Left renal cortex interstitium (tissue), 4 donors: ENCODE data around the gene ZBTB45. TPM values are rescaled to one million over a fixed set of nuclear protein-coding genes. Genes with fewer than 3 reads are reported as not detected.
"Not testable (repeated sequence)": the region's sequence is repeated elsewhere in the genome, so short reads cannot be mapped to it uniquely, and the experiment has no call there.

Source experiments
- DNase-seq, 4 donors: peaks; one replicate each; pipeline ENCODE4 v3.0.0-alpha.2; 2013; ENCODE audit warnings: low read depth in 4 of 4, low spot score in 2 of 4, missing footprints in 1 of 4
- polyA plus RNA-seq, 4 donors: library from polyadenylated mRNA; unstranded; fragments of 120-200 nt; gene quantifications; one replicate each; pipeline ENCODE4 v1.2.1, GENCODE V29; 2013; ENCODE audit not compliant: insufficient read length in 4 of 4

Gene ZBTB45
- polyA plus RNA-seq, 4 donors = 9.0 to 18.3 (median 13.5) TPM

GRCh38 chr19:58477130-58477529 is 42.5 kb downstream of the ZBTB45 start:
- DNase-seq = no peak

DNA sequence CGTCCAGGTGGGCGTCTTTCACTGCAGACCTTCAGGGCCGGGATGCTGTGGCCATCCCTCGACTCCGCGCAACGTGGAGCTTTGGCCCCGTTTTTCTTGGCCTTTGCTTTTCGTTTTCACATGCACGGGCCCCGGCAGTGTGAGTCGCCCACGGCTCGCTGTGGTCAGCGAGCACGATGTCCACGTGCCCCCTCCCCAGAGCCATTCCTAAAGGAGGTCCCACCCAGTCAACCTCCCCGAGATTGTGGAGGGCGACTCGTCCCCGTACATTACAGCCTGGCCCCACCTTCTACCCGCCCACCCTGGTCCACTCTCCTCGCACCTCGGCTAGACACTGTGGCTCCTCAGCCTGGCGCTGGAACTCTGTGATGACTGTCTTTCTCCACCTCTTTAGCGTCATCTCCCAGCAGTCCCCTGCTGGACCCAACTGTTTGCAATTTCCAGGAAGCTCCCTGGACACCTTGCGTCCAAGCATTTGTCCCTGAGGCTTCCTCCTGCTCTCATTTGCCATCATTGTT is 43.1 kb downstream of the ZBTB45 start:
- no peak for DNase-seq

- peak; percentile 93 to 97 (median 94) for DNase-seq
Observed at GRCh38 chr19:58475714-58476497, 43.7 kb downstream of the ZBTB45 start, which contains the start of gene ZNF446. Gene ZNF446, plus strand, starts transcription at chr19:58476352. Its CDS starts 867 bp downstream, at chr19:58477219.

- no peak for DNase-seq
Observed at GRCh38 chr19:58474997-58475713, 44.5 kb downstream of the ZBTB45 start.

DNA sequence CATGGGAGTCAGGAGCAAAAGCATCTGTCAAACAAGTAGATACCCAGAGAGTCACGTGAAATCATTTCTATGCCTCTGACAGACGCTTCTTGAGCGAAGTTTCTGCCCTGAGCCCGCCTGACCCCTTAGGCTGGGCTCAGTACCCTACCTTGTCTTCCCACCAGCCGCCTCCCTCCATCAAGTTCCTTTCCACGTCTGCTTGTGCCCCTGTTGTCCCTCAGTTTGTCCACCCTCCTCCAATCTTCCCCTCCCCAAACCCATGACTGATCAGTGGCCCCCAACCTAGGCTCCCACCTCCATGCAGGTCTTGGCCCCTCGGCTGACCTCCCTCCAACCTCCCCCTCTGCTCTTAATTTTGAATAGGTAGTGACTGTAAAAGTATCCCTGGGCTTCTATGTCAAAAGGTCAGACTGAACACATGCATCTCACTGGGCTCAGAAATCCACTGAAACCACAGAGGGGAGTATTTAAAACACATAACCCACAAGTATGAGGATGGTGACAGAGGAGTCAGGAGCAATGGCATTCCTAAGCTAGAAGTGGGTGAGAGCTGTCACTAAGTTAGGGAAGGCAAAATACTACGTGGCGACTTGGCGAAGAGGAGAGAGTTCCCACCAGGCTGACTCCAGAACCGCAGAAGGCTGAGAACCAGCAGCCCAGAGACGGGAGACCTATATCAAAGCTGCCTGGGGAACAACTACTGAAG is 45.2 kb downstream of the ZBTB45 start:
- DNase-seq = no peak

DNA sequence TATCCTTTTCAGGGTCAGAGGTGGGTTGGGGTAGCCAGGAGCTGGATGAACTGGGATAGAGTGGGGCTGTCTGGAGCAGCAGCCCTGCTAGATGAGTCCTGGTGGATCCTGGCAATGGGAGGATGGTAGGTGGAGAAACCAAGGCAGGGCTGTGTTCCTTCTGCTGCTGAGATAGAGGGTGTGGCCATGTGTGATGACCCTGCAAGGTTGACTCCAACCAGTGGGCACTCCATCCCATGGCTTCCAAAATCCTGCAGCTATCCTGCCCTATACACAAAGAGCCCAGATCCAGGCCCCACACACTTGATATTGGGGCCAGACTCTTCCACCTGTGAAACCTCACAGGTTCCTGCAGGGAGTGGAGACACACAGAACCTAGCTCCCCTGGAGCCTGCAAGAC is 45.8 kb downstream of the ZBTB45 start:
- DNase-seq = no peak

DNA sequence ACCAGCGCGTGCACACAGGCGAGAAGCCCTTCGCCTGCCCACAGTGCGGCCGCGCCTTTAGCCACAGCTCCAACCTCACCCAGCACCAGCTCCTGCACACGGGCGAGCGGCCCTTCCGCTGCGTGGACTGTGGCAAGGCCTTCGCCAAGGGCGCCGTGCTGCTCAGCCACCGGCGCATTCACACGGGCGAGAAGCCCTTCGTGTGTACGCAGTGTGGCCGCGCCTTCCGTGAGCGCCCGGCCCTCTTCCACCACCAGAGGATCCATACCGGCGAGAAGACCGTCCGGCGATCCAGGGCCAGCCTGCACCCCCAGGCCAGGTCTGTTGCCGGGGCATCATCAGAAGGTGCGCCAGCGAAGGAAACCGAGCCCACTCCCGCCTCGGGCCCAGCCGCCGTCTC is 47.9 kb downstream of the ZBTB45 start:
- no peak for DNase-seq

- not testable (repeated sequence) for DNase-seq
Observed at GRCh38 chr19:58470837-58471543, 48.6 kb downstream of the ZBTB45 start.

DNA sequence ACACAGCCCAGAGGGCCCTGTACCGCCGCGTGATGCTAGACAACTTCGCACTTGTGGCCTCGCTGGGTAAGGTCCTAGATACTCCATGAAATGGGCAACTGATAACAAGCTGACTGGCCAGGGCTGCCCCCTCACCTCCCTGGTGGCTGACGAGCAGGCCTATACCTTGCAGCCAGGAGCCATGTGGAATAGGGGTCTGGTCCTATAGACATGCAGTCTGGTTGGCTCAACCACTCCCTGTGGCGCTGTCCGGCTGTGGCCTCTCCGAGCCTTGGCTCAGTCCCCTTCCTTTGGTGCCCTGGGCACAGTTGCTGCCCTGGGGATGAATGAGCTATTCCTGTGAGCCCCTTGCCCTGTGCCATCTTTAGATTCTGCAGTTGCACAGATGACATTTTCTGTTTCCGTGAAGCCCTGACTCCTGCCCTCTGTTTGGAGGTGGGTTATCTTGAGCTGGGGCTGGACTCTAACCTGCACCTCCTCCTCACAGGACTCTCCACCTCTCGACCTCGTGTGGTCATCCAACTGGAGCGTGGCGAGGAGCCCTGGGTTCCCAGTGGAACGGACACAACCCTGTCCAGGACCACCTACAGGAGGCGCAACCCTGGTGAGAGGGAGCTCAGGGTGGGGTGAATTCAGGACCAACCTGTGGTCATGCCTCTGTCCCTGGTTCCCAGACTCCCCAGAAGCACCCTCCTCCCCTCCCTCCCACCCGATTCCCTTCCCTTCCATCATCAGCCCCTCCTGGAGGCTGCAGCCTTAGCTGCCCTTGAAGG is 50.2 kb downstream of the ZBTB45 start:
- DNase-seq = no peak

GRCh38 chr19:58468216-58468839 is 51.3 kb downstream of the ZBTB45 start:
- DNase-seq = no peak

GRCh38 chr19:58466760-58467589 is 52.6 kb downstream of the ZBTB45 start, which contains the start of gene ZNF324:
Gene ZNF324, plus strand, starts transcription at chr19:58467080. Its CDS starts 2,106 bp downstream, at chr19:58469186.
- DNase-seq = peak; percentile 86 to 95 (median 92)

DNA sequence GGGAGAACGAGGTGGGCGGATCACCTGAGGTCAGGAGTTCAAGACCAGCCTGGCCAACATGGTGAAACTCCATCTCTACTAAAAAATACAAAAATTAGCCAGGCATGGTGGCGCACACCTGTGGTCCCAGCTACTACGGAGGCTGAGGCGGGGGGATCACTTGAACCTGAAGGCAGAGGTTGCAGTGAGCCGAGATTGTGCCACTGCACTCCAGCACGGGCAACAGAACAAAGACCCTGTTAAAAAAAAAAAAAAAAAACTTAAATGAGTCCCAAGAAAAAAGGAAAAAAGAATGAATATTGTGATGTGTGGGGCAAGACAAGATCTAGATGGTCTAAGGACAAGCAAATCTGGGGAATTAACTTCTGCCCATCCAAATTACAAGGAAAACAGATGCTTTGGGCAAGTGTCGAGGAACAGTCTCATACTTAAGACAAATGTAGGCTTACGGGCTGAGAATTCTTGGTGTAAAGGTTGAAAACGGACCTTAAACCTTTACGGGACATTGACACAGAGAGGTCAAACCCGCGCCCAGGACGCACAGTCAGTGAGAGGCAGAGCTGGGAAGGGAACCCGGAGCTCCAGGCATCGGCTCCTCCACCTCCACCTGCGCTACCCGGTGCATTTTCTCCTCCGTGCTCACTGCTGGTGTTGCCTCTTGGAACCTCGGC is 53.4 kb downstream of the ZBTB45 start:
- DNase-seq = no peak

Other genes starting within 250 kb of the ZBTB45 start
- 1 to 10 TPM; 6.1 to 9.9 (median 7.9) TPM for gene ZNF8, start 240.9 kb downstream of the ZBTB45 start, polyA plus RNA-seq
- gene ERVK3-1, start 214.4 kb downstream of the ZBTB45 start, polyA plus RNA-seq = 10 to 100 TPM; 49.7 to 58.3 (median 51.6) TPM
- gene ZSCAN22, start 192.8 kb downstream of the ZBTB45 start, polyA plus RNA-seq = 1 to 10 TPM; 3.0 to 4.2 (median 3.5) TPM
- 1 to 10 TPM; 1.3 to 2.0 (median 1.5) TPM for gene A1BG, start 166.3 kb downstream of the ZBTB45 start, polyA plus RNA-seq
- 1 to 10 TPM; 3.4 to 7.9 (median 5.6) TPM for gene ZNF497, start 157.1 kb downstream of the ZBTB45 start, polyA plus RNA-seq
- gene ZNF837, start 138.8 kb downstream of the ZBTB45 start, polyA plus RNA-seq = 1 to 10 TPM; 2.6 to 7.1 (median 5.3) TPM
- gene RPS5, start 132.5 kb downstream of the ZBTB45 start, polyA plus RNA-seq = 1,000 to 10,000 TPM in 2 of 4 donors, 100 to 1,000 TPM in 2; 891 to 1,257 (median 971) TPM
- not detected for gene RNF225, start 124.2 kb downstream of the ZBTB45 start, polyA plus RNA-seq
- gene ZNF584, start 111.2 kb downstream of the ZBTB45 start, polyA plus RNA-seq = 10 to 100 TPM; 11.2 to 14.6 (median 14.3) TPM
- gene ZNF132, start 79.7 kb downstream of the ZBTB45 start, polyA plus RNA-seq = 10 to 100 TPM; 11.9 to 16.1 (median 15.0) TPM
- 1 to 10 TPM; 4.5 to 7.0 (median 5.6) TPM for gene ZNF324B, start 68.2 kb downstream of the ZBTB45 start, polyA plus RNA-seq
- gene ZNF324, start 52.7 kb downstream of the ZBTB45 start, polyA plus RNA-seq = 10 to 100 TPM in 2 of 4 donors, 1 to 10 TPM in 2; 8.9 to 13.5 (median 10.8) TPM
- 10 to 100 TPM; 12.4 to 24.5 (median 17.9) TPM for gene ZNF446, start 43.5 kb downstream of the ZBTB45 start, polyA plus RNA-seq
- gene SLC27A5, start 7.8 kb downstream of the ZBTB45 start, polyA plus RNA-seq = 10 to 100 TPM in 2 of 4 donors, 1 to 10 TPM in 2; 9.7 to 13.4 (median 10.1) TPM
- gene TRIM28, start 24.3 kb upstream of the ZBTB45 start, polyA plus RNA-seq = 100 to 1,000 TPM; 665 to 780 (median 704) TPM
- gene CHMP2A, start 35.3 kb upstream of the ZBTB45 start, polyA plus RNA-seq = 100 to 1,000 TPM; 118 to 132 (median 126) TPM
- 100 to 1,000 TPM in 1 of 4 donors, 10 to 100 TPM in 3; 87.6 to 104 (median 95.3) TPM for gene UBE2M, start 38.8 kb upstream of the ZBTB45 start, polyA plus RNA-seq
- 10 to 100 TPM; 18.2 to 61.3 (median 43.9) TPM for gene MZF1, start 53.5 kb upstream of the ZBTB45 start, polyA plus RNA-seq